HL-60 (cell line): ENCODE results near the gene SRSF8.

Experiments
- DNase-seq, 2 experiments: peaks; one replicate each; pipeline ENCODE4 v3.0.0-alpha.2; 2010 to 2020; ENCODE audit warnings: low read depth in 1 of 2, low spot score in 1 of 2
- H3K27ac ChIP-seq: fragments of 250-450 bp; sonication (Bioruptor Pico); replicated peaks from 2 replicates; pipeline ENCODE4 v1.5.1; 2020; ENCODE audit warnings: mild to moderate bottlenecking, moderate library complexity
- H3K27me3 ChIP-seq: fragments of 250-450 bp; sonication (Bioruptor Pico); 2 replicates; pipeline ENCODE4 v1.5.1; 2021; ENCODE audit warnings: mild to moderate bottlenecking, moderate library complexity; ENCODE audit not compliant: insufficient read depth, poor library complexity, severe bottlenecking
- H3K4me3 ChIP-seq: replicated peaks from 2 replicates; pipeline ENCODE4 v1.5.1; 2011; ENCODE audit warnings: mild to moderate bottlenecking, control low read depth, low read length; ENCODE audit not compliant: insufficient read depth
- GABPA ChIP-seq: IDR thresholded peaks from 2 replicates; pipeline ENCODE4 v1.6.1; 2012; ENCODE audit warnings: low read depth
- POLR2AphosphoS5 ChIP-seq: IDR thresholded peaks from 2 replicates; pipeline ENCODE4 v1.6.1; 2012; ENCODE audit warnings: low read depth
- SPI1 ChIP-seq: IDR thresholded peaks from 2 replicates; pipeline ENCODE4 v1.6.1; 2012; ENCODE audit warnings: low read depth, mild to moderate bottlenecking, borderline replicate concordance
- TF ChIP-seq, protein P1 (sequence below): IDR thresholded peaks from 2 replicates; pipeline ENCODE4 v1.6.1; 2012; ENCODE audit warnings: low read depth; ENCODE audit not compliant: insufficient replicate concordance
- TF ChIP-seq, protein P2 (sequence below): IDR thresholded peaks from one replicate; pipeline ENCODE4 v1.5.1; 2011; ENCODE audit warnings: low read length, control low read depth, inconsistent platforms; ENCODE audit not compliant: insufficient read depth

SRSF8 gene

DNA sequence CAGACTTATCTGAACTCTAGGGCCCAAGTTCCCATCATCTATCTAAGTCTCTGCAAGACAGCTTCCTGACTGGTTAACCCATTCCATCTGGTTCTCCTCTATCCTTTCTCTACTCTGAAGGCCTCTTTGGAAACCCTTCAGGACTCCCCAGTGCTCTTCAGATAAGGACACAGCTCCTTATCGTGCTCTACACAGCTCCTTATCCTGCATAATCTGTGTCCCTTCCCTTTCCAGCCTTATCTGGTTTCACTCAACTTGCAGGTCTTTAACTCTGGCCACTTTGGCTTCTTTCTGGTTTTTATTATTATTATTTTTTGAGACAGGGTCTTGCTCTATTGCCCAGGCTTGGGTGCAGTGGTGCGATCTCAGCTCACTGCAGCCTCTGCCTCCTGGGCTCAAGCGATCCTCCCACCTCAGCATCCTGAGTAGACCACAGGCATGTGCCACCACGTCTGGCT is 33.5 kb downstream of the SRSF8 start:
- DNase-seq = no peak

DNA sequence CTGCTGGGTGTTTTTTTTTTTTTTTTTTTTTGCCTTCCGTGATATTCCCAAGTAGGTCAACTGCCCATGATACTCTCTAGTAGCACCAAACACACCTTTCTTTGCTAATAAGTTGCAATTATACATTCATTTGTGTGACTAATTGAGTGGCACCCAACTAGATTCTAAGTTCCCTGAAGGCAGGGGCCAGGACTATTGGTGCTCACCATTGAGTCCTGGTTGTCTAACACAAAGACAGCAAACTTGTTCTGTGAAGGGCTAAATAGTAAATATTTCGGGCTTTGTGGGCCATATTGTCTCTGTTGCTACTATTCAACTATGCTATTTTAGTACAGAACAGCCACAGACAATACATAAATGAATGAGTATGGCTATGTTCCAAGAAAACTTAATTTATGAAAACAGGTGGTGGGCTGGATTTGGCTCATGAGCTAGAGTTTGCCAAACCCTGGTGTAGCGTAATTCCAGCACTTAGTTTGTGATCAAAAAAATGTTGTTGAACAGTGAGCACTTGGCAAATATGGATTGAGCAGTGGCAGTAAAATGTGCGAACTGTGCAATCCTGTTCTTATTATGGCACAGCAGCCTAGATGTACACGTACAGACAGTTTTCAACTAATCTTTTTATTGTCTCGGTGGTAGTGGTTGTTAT is 34.3 kb downstream of the SRSF8 start:
- H3K27ac ChIP-seq = no peak overlapping the region
- TF ChIP-seq POLR2AphosphoS5 = no peak
- TF ChIP-seq SPI1 = no peak
- TF ChIP-seq, protein P1, sequence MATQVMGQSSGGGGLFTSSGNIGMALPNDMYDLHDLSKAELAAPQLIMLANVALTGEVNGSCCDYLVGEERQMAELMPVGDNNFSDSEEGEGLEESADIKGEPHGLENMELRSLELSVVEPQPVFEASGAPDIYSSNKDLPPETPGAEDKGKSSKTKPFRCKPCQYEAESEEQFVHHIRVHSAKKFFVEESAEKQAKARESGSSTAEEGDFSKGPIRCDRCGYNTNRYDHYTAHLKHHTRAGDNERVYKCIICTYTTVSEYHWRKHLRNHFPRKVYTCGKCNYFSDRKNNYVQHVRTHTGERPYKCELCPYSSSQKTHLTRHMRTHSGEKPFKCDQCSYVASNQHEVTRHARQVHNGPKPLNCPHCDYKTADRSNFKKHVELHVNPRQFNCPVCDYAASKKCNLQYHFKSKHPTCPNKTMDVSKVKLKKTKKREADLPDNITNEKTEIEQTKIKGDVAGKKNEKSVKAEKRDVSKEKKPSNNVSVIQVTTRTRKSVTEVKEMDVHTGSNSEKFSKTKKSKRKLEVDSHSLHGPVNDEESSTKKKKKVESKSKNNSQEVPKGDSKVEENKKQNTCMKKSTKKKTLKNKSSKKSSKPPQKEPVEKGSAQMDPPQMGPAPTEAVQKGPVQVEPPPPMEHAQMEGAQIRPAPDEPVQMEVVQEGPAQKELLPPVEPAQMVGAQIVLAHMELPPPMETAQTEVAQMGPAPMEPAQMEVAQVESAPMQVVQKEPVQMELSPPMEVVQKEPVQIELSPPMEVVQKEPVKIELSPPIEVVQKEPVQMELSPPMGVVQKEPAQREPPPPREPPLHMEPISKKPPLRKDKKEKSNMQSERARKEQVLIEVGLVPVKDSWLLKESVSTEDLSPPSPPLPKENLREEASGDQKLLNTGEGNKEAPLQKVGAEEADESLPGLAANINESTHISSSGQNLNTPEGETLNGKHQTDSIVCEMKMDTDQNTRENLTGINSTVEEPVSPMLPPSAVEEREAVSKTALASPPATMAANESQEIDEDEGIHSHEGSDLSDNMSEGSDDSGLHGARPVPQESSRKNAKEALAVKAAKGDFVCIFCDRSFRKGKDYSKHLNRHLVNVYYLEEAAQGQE = no peak
- TF ChIP-seq GABPA = no peak
- TF ChIP-seq, protein P2, sequence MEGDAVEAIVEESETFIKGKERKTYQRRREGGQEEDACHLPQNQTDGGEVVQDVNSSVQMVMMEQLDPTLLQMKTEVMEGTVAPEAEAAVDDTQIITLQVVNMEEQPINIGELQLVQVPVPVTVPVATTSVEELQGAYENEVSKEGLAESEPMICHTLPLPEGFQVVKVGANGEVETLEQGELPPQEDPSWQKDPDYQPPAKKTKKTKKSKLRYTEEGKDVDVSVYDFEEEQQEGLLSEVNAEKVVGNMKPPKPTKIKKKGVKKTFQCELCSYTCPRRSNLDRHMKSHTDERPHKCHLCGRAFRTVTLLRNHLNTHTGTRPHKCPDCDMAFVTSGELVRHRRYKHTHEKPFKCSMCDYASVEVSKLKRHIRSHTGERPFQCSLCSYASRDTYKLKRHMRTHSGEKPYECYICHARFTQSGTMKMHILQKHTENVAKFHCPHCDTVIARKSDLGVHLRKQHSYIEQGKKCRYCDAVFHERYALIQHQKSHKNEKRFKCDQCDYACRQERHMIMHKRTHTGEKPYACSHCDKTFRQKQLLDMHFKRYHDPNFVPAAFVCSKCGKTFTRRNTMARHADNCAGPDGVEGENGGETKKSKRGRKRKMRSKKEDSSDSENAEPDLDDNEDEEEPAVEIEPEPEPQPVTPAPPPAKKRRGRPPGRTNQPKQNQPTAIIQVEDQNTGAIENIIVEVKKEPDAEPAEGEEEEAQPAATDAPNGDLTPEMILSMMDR = no peak
- no peak for DNase-seq
- no peaks in the 10 kb centered on the region for H3K27me3 ChIP-seq
- H3K4me3 ChIP-seq = no peak overlapping the region

More for the DNA sequence above, 33.5 kb downstream of the SRSF8 start:
- no peak overlapping the region for H3K27ac ChIP-seq
- H3K27me3 ChIP-seq = no peaks in the 10 kb centered on the region
- TF ChIP-seq SPI1 = no peak
- H3K4me3 ChIP-seq = no peak overlapping the region

DNA sequence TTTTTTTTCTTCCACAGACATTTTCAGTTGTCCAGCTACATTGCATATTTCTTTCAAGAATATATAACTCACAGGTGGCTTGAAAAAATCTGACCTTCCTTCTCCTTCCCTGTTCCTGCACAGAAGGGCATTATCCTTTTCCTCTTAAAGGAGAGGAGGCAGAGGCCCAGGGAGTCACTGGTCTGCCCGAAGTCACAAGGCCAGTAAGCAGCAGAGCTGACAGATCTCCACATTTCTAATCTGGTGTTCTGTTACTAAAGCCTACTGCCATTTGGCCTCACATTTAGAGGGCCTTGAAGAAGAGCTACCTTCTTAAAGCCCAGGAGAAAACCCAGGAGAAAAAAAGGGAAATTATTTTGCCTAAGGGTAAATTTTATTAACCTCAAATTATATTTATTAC is 35.2 kb downstream of the SRSF8 start:
- Histone ChIP-seq H3K27me3 (no peaks in the 10 kb centered on the region), H3K4me3 (no peak overlapping the region), H3K27ac (no peak overlapping the region)
- TF ChIP-seq GABPA = no peak
- TF ChIP-seq, protein P1 = no peak
- TF ChIP-seq POLR2AphosphoS5 = no peak
- TF ChIP-seq, protein P2 = no peak
- TF ChIP-seq SPI1 = no peak
- no peak for DNase-seq

DNA sequence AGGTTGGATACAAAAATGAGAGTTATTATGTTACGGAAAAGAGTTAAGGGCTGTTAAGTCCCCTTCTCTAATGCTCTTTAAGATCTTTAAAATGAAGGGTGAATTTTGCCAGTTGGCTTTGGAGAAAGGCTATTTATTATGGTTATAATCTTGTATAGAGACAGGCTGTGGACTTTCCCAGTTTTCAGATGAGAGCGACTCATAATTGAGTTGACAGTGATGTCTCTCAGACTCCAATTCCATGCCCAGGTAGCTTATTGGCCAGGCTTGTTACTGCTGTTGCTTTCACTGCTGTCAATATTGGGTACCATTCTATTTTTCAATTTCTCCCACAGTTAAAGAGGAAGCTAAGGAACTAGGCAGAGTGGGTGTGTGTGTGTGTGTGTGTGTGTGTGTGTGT is 36.0 kb downstream of the SRSF8 start:
- TF ChIP-seq, protein P2 = no peak
- no peak for TF ChIP-seq SPI1
- TF ChIP-seq, protein P1 = no peak
- TF ChIP-seq POLR2AphosphoS5 = no peak
- TF ChIP-seq GABPA = no peak
- H3K27me3 ChIP-seq = no peaks in the 10 kb centered on the region
- no peak overlapping the region for H3K27ac ChIP-seq
- no peak overlapping the region for H3K4me3 ChIP-seq
- DNase-seq = no peak
